Ishikawa (cell line): Measurements from ENCODE around the gene SENP6.

Experiments used
- CEBPB ChIP-seq: IDR thresholded peaks from 2 replicates; pipeline ENCODE4 v1.6.1; 2012
- CREB1 ChIP-seq: IDR thresholded peaks from 2 replicates; pipeline ENCODE4 v1.6.1; 2012; ENCODE audit warnings: low read depth
- EGR1 ChIP-seq: IDR thresholded peaks from 2 replicates; pipeline ENCODE4 v1.6.1; 2012
- EP300 ChIP-seq: IDR thresholded peaks from 2 replicates; pipeline ENCODE4 v1.6.1; 2012; ENCODE audit warnings: borderline replicate concordance
- FOXM1 ChIP-seq: IDR thresholded peaks from 2 replicates; pipeline ENCODE4 v1.6.1; 2012; ENCODE audit warnings: low read depth, borderline replicate concordance
- MAX ChIP-seq: IDR thresholded peaks from 2 replicates; pipeline ENCODE4 v1.6.1; 2012
- NFIC ChIP-seq: IDR thresholded peaks from 2 replicates; pipeline ENCODE4 v1.6.1; 2012
- RAD21 ChIP-seq: IDR thresholded peaks from 2 replicates; pipeline ENCODE4 v1.6.1; 2012; ENCODE audit warnings: low read depth
- REST ChIP-seq: IDR thresholded peaks from 2 replicates; pipeline ENCODE4 v1.6.1; 2012; ENCODE audit warnings: low read depth, mild to moderate bottlenecking
- TAF1 ChIP-seq: IDR thresholded peaks from 2 replicates; pipeline ENCODE4 v1.6.1; 2012; ENCODE audit warnings: low read depth, mild to moderate bottlenecking
- TCF12 ChIP-seq: IDR thresholded peaks from 2 replicates; pipeline ENCODE4 v1.6.1; 2012; ENCODE audit warnings: low read depth
- TEAD4 ChIP-seq: IDR thresholded peaks from 2 replicates; pipeline ENCODE4 v1.6.1; 2012
- YY1 ChIP-seq: IDR thresholded peaks from 2 replicates; pipeline ENCODE4 v1.6.1; 2012; ENCODE audit warnings: low read depth
- ZBTB7A ChIP-seq: IDR thresholded peaks from 2 replicates; pipeline ENCODE4 v1.6.1; 2012; ENCODE audit warnings: low read depth
- TF ChIP-seq, protein P1 (sequence below): IDR thresholded peaks from 2 replicates; pipeline ENCODE4 v1.6.1; 2012

Gene SENP6

GRCh38 chr6:75613056-75613501, 11.4 kb downstream of the SENP6 start:
- TF ChIP-seq EGR1 (no peak), MAX (no peak), YY1 (no peak), CREB1 (no peak), REST (no peak), TCF12 (no peak), FOXM1 (no peak), CEBPB (no peak), ZBTB7A (no peak), RAD21 (no peak), NFIC (no peak), EP300 (no peak), TEAD4 (no peak)
- TF ChIP-seq, protein P1, sequence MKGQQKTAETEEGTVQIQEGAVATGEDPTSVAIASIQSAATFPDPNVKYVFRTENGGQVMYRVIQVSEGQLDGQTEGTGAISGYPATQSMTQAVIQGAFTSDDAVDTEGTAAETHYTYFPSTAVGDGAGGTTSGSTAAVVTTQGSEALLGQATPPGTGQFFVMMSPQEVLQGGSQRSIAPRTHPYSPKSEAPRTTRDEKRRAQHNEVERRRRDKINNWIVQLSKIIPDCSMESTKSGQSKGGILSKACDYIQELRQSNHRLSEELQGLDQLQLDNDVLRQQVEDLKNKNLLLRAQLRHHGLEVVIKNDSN, result no peak

GRCh38 chr6:75618437-75618836, 16.8 kb downstream of the SENP6 start:
- TF ChIP-seq TCF12 (no peak), MAX (no peak), RAD21 (no peak), NFIC (no peak), CEBPB (no peak), EGR1 (no peak), TAF1 (no peak), REST (no peak), EP300 (no peak), ZBTB7A (no peak)

- TF ChIP-seq CEBPB (no peak), TAF1 (no peak), MAX (no peak), TEAD4 (no peak), RAD21 (no peak), REST (no peak), EP300 (no peak), NFIC (no peak), EGR1 (no peak), FOXM1 (no peak), TCF12 (no peak), ZBTB7A (no peak)
- TF ChIP-seq, protein P1, result no peak
Observed at GRCh38 chr6:75619230-75619899, 17.7 kb downstream of the SENP6 start.

DNA sequence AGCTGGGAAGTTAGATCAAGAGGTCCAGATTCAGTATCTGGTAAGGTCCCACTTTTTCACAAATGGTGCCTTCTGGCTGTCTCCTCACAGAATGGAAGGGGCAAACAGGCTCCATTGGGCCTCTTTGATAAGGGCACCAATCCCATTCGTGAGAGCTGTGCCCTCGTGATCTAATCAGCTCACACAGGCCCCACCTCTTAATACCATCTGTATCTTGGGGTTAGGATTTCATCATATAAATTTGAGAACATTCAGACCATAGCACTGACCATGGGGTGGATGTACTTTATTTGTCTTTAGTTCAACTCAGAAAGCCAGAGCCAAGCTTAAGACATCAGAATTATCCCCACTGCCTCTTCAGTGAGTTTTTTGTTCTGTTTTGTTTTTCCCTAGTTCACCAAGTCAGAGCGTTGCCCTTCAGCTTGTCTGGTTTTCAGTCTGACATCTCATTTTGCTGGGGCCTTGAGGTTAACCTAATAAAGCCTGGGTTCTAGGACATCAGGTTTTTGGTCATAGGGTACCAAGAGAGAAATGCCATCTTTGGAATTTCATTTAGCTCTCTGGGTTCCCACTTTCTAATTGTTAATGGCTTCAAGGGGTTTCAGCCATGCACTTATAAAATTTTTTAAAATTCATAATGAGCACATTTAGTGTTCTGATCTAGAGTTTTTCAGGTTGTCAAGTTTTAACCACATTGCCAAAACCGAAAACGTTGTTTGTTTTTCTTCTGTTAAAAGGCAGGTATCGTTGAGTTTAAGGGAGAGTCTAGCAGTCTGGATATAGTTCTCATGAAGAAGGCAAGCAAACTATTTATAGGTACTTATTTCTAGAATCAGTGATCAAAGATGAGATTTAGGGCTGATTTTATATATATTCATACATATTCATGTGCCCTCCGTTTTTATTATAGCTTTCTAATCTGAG, 19.0 kb downstream of the SENP6 start:
- TF ChIP-seq EP300 (no peak), CEBPB (no peak), REST (no peak), MAX (no peak), FOXM1 (no peak), RAD21 (no peak), YY1 (no peak), EGR1 (no peak), TAF1 (no peak), TEAD4 (no peak), NFIC (no peak), TCF12 (no peak), CREB1 (no peak), ZBTB7A (no peak)
- TF ChIP-seq, protein P1, result no peak
